KMS-11 (cell line): Measurements from ENCODE around the gene KIAA1958.

ENCODE experiments used
- H2AFZ ChIP-seq: fragments of 200-600 bp; sonication (generic); 2 replicates; pipeline ENCODE4 v1.6.1; 2016; ENCODE audit warnings: antibody characterized with exemption, mixed run types, low read depth
- H3K27ac ChIP-seq: fragments of 200-600 bp; sonication (generic); 2 replicates; pipeline ENCODE4 v1.6.1; 2016; ENCODE audit warnings: mild to moderate bottlenecking, mixed run types
- H3K27me3 ChIP-seq: fragments of 200-600 bp; sonication (generic); 2 replicates; pipeline ENCODE4 v1.6.1; 2017; ENCODE audit warnings: mild to moderate bottlenecking, low read depth, mixed run types, moderate library complexity; ENCODE audit not compliant: insufficient read depth
- H3K36me3 ChIP-seq: fragments of 200-600 bp; sonication (generic); 2 replicates; pipeline ENCODE4 v1.6.1; 2017; ENCODE audit warnings: mild to moderate bottlenecking, mixed run types; ENCODE audit not compliant: insufficient read depth
- H3K4me1 ChIP-seq: fragments of 200-600 bp; sonication (generic); 2 replicates; pipeline ENCODE4 v1.6.1; 2016; ENCODE audit warnings: mild to moderate bottlenecking, low read depth, mixed run types; ENCODE audit not compliant: poor library complexity, severe bottlenecking
- H3K4me2 ChIP-seq: fragments of 200-600 bp; sonication (generic); 2 replicates; pipeline ENCODE4 v1.7.0; 2016; ENCODE audit warnings: mild to moderate bottlenecking, mixed run types
- H3K4me3 ChIP-seq: fragments of 200-600 bp; sonication (generic); IDR thresholded peaks from 2 replicates; pipeline ENCODE4 v1.6.1; 2017; ENCODE audit warnings: low read depth, low read length, mixed read lengths; ENCODE audit not compliant: insufficient read depth
- H3K79me2 ChIP-seq: fragments of 200-600 bp; sonication (generic); 2 replicates; pipeline ENCODE4 v1.6.1; 2016; ENCODE audit warnings: low read depth, mixed run types; ENCODE audit not compliant: insufficient read depth
- H3K9ac ChIP-seq: fragments of 200-600 bp; sonication (generic); 2 replicates; pipeline ENCODE4 v1.6.1; 2016; ENCODE audit warnings: mild to moderate bottlenecking, mixed run types
- H4K20me1 ChIP-seq: fragments of 200-600 bp; sonication (generic); 2 replicates; pipeline ENCODE4 v1.6.1; 2016; ENCODE audit warnings: mild to moderate bottlenecking, mixed run types; ENCODE audit not compliant: insufficient read depth
- CTCF ChIP-seq: fragments of 200-600 bp; sonication (generic); conservative IDR thresholded peaks from 2 replicates; pipeline ENCODE4 v1.6.1; 2017; ENCODE audit warnings: low read depth, mild to moderate bottlenecking, antibody characterized with exemption, low read length, moderate library complexity, mixed read lengths

The KIAA1958 gene

GRCh38 chr9:112574008-112574407 lies 87.4 kb downstream of the KIAA1958 start:
- H3K79me2 ChIP-seq = no peaks in the 10 kb centered on the region

GRCh38 chr9:112575107-112575506 lies 88.5 kb downstream of the KIAA1958 start:
- H3K36me3 ChIP-seq = no peaks in the 10 kb centered on the region
- H2AFZ ChIP-seq = no peak overlapping the region
- H3K9ac ChIP-seq = no peak overlapping the region
- H3K4me2 ChIP-seq = no peak overlapping the region
- no peak for TF ChIP-seq CTCF
- no peaks in the 10 kb centered on the region for H3K4me1 ChIP-seq
- no peak overlapping the region for H3K27ac ChIP-seq
- no peaks in the 10 kb centered on the region for H4K20me1 ChIP-seq
- H3K79me2 ChIP-seq = no peaks in the 10 kb centered on the region
- no peaks in the 10 kb centered on the region for H3K27me3 ChIP-seq
- H3K4me3 ChIP-seq = no peak overlapping the region

More at GRCh38 chr9:112574008-112574407, 87.4 kb downstream of the KIAA1958 start:
- Histone ChIP-seq H3K36me3 (no peaks in the 10 kb centered on the region), H3K4me3 (no peak overlapping the region), H3K9ac (no peak overlapping the region), H3K27me3 (no peaks in the 10 kb centered on the region), H3K27ac (no peak overlapping the region), H3K4me1 (no peaks in the 10 kb centered on the region), H2AFZ (no peak overlapping the region), H3K4me2 (no peak overlapping the region), H4K20me1 (no peaks in the 10 kb centered on the region)
- TF ChIP-seq CTCF = no peak

- Histone ChIP-seq H3K79me2 (no peaks in the 10 kb centered on the region), H3K4me2 (no peak overlapping the region), H3K27ac (no peak overlapping the region), H3K36me3 (no peaks in the 10 kb centered on the region), H3K9ac (no peak overlapping the region), H3K27me3 (no peaks in the 10 kb centered on the region), H4K20me1 (no peaks in the 10 kb centered on the region), H2AFZ (no peak overlapping the region), H3K4me3 (no peak overlapping the region), H3K4me1 (no peaks in the 10 kb centered on the region)
- no peak for TF ChIP-seq CTCF
Measured at GRCh38 chr9:112581469-112582176, 95.0 kb downstream of the KIAA1958 start.

DNA sequence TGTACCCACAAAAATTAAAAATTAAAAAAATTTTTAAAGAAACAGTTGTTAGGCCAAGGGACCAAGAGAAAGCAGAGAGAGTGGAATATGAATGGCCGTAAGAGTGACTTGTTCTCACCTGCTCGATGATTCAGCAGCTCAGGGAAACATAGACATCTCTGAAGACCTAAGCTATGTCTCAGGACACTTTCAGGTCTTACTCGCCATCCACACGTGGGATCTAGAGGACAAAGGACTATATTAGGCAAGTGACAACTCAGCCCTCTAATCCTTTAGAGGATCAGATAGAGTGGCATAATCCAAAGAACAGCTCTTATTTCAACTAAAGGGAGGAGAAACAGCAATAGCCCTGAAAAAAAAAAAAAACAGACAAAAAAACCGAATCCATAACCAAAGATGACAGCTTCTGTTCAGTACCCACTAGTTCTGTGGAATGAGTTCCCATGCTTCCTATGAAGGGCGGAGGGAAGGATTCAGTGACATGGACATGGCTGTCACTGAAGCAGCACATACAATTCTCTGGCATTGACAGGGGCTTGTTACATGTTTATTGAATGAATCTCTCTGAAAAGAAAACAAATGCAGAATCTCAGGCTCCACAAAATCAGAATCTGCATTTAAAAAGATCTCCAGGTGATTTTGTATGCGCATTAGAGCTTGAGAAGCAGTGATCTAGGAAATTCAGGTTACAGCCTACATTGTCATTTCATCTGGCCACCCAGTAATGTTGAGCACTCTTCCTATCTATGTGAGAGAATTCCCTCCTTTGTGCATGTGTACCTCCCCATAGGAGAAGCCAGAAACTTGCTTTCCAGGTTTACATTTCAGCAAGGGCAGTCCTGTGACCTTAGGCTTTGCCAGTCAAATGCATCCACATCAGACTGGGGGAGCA lies 96.0 kb downstream of the KIAA1958 start:
- Histone ChIP-seq H3K27ac (no peak overlapping the region), H3K27me3 (no peaks in the 10 kb centered on the region), H3K4me1 (no peaks in the 10 kb centered on the region), H3K4me2 (no peak overlapping the region), H3K36me3 (no peaks in the 10 kb centered on the region), H2AFZ (no peak overlapping the region), H3K79me2 (no peaks in the 10 kb centered on the region), H3K4me3 (no peak overlapping the region), H3K9ac (no peak overlapping the region), H4K20me1 (no peaks in the 10 kb centered on the region)
- TF ChIP-seq CTCF = no peak
